Lower lobe of right lung (tissue), 2 donors: ENCODE results near the gene PGAM4. TPM values are rescaled to one million over a fixed set of nuclear protein-coding genes. Genes with fewer than 3 reads are reported as not detected.
A peak's percentile ranks its signal among the peaks of the same experiment; 100 is the strongest.
"Not testable (repeated sequence)": the region's sequence is repeated elsewhere in the genome, so short reads cannot be mapped to it uniquely, and the experiment has no call there.

Experiments used
- ATAC-seq, 2 donors: fragments of 200-7000 bp; cut with Tn5 transposase; one replicate each; pipeline ENCODE4 v1.9.1; 2020 to 2022; ENCODE audit warnings: mild to moderate bottlenecking in 2 of 2, moderate library complexity in 2 of 2
- DNase-seq: peaks from one replicate; pipeline ENCODE4 v3.0.0-alpha.2; 2020
- H3K27ac ChIP-seq: fragments of 200-600 bp; one replicate; pipeline ENCODE4 v1.8.0; 2022
- H3K27me3 ChIP-seq: fragments of 200-600 bp; one replicate; pipeline ENCODE4 v1.8.0; 2022; ENCODE audit warnings: low read depth
- H3K36me3 ChIP-seq: fragments of 200-600 bp; one replicate; pipeline ENCODE4 v1.8.0; 2022; ENCODE audit warnings: mild to moderate bottlenecking
- H3K4me1 ChIP-seq: fragments of 200-600 bp; one replicate; pipeline ENCODE4 v1.8.0; 2022
- H3K4me3 ChIP-seq: fragments of 200-600 bp; one replicate; pipeline ENCODE4 v1.8.0; 2022; ENCODE audit warnings: mild to moderate bottlenecking
- H3K9me3 ChIP-seq: fragments of 200-600 bp; one replicate; pipeline ENCODE4 v1.8.0; 2022
- CTCF ChIP-seq: fragments of 200-600 bp; IDR thresholded peaks from one replicate; pipeline ENCODE4 v1.8.0; 2022; ENCODE audit warnings: antibody characterized with exemption, mild to moderate bottlenecking
- intact Hi-C: fragments of 100-400 bp; cut with DNase I; formaldehyde crosslinking; loops from one replicate; pipeline ENCODE4 v1.11.0; 2022
- total RNA-seq: library from RNA; stranded (reverse); fragmentation: NEBNext Ultra II Directional; extraction: Animal tissue kit (Norgen Biotek cat#: 25700); gene quantifications from one replicate; pipeline ENCODE4 v1.2.1, GENCODE V29; 2021
- donor health status: DM: no; HTN: yes; CAD: no; lungs with severe emphysema.

The PGAM4 gene
- total RNA-seq, 1 donor from 2014 or later: not detected

- no peak overlapping the region for H3K27ac ChIP-seq
- H3K4me1 ChIP-seq: no peaks in the 10 kb centered on the region
- TF ChIP-seq CTCF: no peak
- intact Hi-C loops: no loop called here
- no peaks in the 10 kb centered on the region for H3K27me3 ChIP-seq
- H3K4me3 ChIP-seq: no peak overlapping the region
- no peaks in the 10 kb centered on the region for H3K36me3 ChIP-seq
- DNase-seq (no peak), ATAC-seq (no peak)
- H3K9me3 ChIP-seq: no peaks in the 10 kb centered on the region
Observed at GRCh38 chrX:77930581-77930980, 38.9 kb downstream of the PGAM4 start.

- ATAC-seq (no peak), DNase-seq (no peak)
- TF ChIP-seq CTCF: no peak
- no peak overlapping the region for H3K27ac ChIP-seq
- intact Hi-C loops: no loop called here
- H3K4me1 ChIP-seq: no peaks in the 10 kb centered on the region
- no peaks in the 10 kb centered on the region for H3K36me3 ChIP-seq
- no peaks in the 10 kb centered on the region for H3K27me3 ChIP-seq
- no peak overlapping the region for H3K4me3 ChIP-seq
- H3K9me3 ChIP-seq: no peaks in the 10 kb centered on the region
Observed at GRCh38 chrX:77925764-77926163, 43.7 kb downstream of the PGAM4 start.

GRCh38 chrX:77924320-77924859 is 45.0 kb downstream of the PGAM4 start:
- H3K4me1 ChIP-seq: no peaks in the 10 kb centered on the region
- ATAC-seq (no peak), DNase-seq (no peak)
- no peak overlapping the region for H3K4me3 ChIP-seq
- TF ChIP-seq CTCF: no peak
- intact Hi-C loops: no loop called here
- no peaks in the 10 kb centered on the region for H3K27me3 ChIP-seq
- H3K27ac ChIP-seq: no peak overlapping the region
- no peaks in the 10 kb centered on the region for H3K9me3 ChIP-seq
- no peaks in the 10 kb centered on the region for H3K36me3 ChIP-seq

- ATAC-seq: no peak
Observed at GRCh38 chrX:77922787-77923186, 46.7 kb downstream of the PGAM4 start.

GRCh38 chrX:77919370-77919769 is 50.1 kb downstream of the PGAM4 start:
- H3K4me1 ChIP-seq: peaks cover 15% of the 10 kb centered on the region
- not testable (repeated sequence) for ATAC-seq, H3K27me3 ChIP-seq, H3K27ac ChIP-seq, H3K36me3 ChIP-seq, H3K4me3 ChIP-seq, DNase-seq, H3K9me3 ChIP-seq
- intact Hi-C loops: loop anchor here (10.0 kb wide), 1 partner anchor 105 kb away; no protein-coding TSS in a partner anchor

More at GRCh38 chrX:77922787-77923186, 46.7 kb downstream of the PGAM4 start:
- Histone ChIP-seq H3K9me3 (no peaks in the 10 kb centered on the region), H3K4me3 (no peak overlapping the region), H3K36me3 (no peaks in the 10 kb centered on the region), H3K27me3 (no peaks in the 10 kb centered on the region), H3K4me1 (peaks cover 11% of the 10 kb centered on the region), H3K27ac (no peak overlapping the region)
- TF ChIP-seq CTCF: no peak
- DNase-seq: no peak
- intact Hi-C loops: no loop called here

GRCh38 chrX:77918568-77918967 is 50.9 kb downstream of the PGAM4 start:
- ATAC-seq (peak in 1 of 2 donors; percentile 68), DNase-seq (no peak)
- H3K36me3 ChIP-seq: no peaks in the 10 kb centered on the region
- no peak overlapping the region for H3K27ac ChIP-seq
- H3K4me1 ChIP-seq: peaks cover 15% of the 10 kb centered on the region
- intact Hi-C loops: loop anchor here (10.0 kb wide), 1 partner anchor 106 kb away; no protein-coding TSS in a partner anchor
- TF ChIP-seq CTCF: no peak
- no peak overlapping the region for H3K4me3 ChIP-seq
- no peaks in the 10 kb centered on the region for H3K27me3 ChIP-seq
- no peaks in the 10 kb centered on the region for H3K9me3 ChIP-seq

Other genes starting within 250 kb of the PGAM4 start
- 88.8 TPM for gene ATRX, start 183.4 kb downstream of the PGAM4 start, total RNA-seq
- gene MAGT1, start 74.2 kb downstream of the PGAM4 start, total RNA-seq: 57.9 TPM
- 174 TPM for gene COX7B, start 70.2 kb downstream of the PGAM4 start, total RNA-seq
- gene ATP7A, start 58.9 kb downstream of the PGAM4 start, total RNA-seq: 17.8 TPM
- 261 TPM for gene PGK1, start 134.6 kb upstream of the PGAM4 start, total RNA-seq
- 12.5 TPM for gene TAF9B, start 170.0 kb upstream of the PGAM4 start, total RNA-seq